Activated CD8-positive, alpha-beta memory T cell treated with anti-CD3 and anti-CD28 coated beads for 48 hours (primary cell): ENCODE measurements around the gene SLC47A2.
"Not testable (repeated sequence)": the region's sequence is repeated elsewhere in the genome, so short reads cannot be mapped to it uniquely, and the experiment has no call there.

Source experiments
- DNase-seq, 3 experiments: peaks; one replicate each; pipeline ENCODE4 v3.0.0-alpha.2; 2020; ENCODE audit warnings: low read depth in 2 of 3, low spot score in 2 of 3

The SLC47A2 gene

DNA sequence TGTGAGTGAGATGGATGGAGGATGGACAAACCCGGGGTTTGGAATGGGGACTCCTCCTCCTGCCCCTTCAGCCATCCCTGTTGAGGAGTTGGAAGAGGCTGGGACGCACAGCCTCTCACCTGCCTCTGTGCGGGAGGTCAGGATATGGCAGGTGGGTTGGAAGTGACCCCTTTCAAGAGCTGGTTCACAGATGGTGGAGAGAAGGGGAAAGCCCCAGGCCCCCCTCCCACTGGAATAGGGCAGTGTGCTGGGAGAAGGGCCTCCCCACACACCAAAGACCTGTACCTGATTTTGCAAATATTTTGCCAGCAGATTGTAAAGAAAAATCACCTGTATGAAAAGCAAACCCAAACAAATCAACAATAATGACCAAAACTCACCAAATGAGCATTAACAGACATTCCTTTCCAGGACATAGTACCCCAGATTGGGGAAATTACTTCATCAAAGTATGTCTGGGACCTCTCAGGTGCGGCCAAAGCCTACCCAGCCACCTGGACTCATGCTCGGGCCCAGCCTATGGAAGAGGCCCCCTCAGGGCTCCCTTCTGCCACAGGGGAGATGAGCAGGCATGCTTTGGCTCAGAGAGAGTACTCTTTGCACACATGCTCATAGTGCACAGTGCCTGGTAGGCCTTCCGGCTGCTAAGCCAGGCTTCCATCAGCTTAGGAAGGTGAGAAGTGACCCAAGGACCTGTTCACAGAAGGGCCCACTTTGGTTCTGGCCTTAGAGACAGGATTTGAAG, 7.8 kb downstream of the SLC47A2 start:
- no peak for DNase-seq

GRCh38 chr17:19707728-19708221, 8.6 kb downstream of the SLC47A2 start:
- no peak for DNase-seq

GRCh38 chr17:19706791-19707727, 9.3 kb downstream of the SLC47A2 start:
- DNase-seq: no peak

DNA sequence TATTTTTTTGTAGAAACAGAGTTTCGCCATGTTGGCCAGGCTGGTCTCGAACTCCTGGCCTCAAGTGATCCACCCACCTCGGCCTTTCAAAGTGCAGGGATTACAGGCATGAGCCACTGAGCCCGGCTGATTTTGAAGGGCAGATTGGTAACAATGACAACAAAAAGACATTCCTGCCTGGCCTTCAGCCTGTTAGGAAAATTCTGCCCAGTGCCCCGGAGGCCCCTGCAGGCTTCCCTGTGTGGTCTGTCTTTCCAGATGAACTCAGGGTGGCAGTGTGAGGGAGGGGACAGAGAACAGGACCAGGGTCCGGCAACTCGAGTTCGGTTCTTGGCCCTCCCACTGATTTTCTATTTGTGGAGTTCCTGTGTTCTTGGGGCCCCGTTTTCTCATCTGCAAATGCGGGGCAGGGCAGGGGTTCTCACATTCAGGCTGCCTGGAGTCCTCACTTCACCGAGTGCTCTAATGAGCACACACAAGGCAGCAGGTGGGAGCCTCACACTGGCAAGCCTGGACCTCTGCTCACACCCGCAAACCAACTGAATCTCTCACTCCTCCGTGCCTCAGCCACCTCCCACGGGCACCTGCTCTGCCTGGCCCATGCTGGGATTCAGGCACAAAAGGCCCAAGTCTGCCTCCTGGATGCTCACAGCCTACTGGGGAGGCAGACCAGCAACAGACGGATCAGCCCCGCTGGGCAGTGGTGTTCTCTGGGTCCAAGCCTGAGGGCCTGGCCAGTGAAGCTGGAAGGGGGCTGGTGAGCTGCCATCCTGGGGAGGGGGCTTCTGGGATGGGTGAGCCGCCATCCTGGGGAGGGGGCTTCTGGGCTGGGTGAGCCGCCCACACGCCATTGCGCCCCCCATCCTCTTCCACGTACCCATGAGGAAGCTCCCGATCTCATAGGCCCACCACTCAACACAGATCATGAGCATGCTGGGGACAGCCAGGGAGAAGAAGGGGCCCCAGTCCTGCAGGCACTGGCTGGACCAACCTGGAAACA, 10.3 kb downstream of the SLC47A2 start:
- DNase-seq: no peak

- DNase-seq: no peak
Measured at GRCh38 chr17:19705201-19705600, 11.2 kb downstream of the SLC47A2 start.

GRCh38 chr17:19703828-19704613, 12.4 kb downstream of the SLC47A2 start:
- no peak for DNase-seq

- DNase-seq: no peak
Measured at GRCh38 chr17:19703106-19703827, 13.1 kb downstream of the SLC47A2 start.

DNA sequence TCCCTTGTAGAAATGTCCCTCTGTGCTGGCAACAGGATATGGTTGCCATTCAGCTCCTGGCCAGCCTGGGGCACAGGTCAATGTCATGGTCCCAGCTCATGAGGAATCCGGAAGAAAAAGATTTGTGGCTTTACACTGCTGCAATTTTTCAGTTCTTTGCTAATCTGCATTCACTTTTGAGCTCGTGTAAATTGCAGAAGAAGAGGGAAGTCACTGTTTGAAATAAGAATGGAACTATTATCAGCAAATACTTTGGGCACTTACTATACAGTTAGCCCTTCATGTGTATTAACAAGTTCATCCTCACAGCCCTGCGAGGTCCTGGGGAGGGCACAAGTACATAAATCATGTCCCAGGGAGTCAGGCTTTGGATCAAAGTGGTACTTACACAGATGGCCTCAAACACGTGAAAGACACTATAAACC, 14.2 kb downstream of the SLC47A2 start:
- no peak for DNase-seq

- no peak for DNase-seq
Measured at GRCh38 chr17:19686400-19687090, 29.8 kb downstream of the SLC47A2 start.

DNA sequence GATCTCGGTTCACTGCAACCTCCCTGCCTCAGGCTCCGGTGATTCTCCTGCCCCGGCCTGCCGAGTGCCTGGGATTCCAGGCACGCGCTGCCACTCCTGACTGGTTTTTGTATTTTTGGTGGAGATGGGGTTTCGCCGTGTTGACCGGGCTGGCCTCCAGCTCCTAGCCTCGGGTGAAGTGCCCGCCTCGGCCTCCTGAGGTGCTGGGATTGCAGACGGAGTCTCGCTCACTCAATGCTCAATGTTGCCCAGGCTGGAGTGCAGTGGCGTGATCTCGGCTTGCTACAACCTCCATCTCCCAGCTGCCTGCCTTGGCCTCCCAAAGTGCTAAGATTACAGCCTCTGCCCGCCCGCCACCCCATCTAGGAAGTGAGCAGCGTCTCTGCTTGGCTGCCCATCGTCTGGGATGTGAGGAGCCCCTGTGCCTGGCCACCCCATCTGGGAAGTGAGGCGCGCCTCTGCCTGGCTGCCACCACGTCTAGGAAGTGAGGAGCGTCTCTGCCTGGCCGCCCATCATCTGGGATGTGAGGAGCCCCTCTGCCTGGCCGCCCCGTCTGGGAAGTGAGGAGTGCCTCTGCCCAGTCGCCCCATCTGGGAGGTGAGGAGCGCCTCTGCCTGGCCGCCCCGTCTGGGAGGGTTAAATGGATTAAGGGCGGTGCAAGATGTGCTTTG, 31.3 kb downstream of the SLC47A2 start:
- not testable (repeated sequence) for DNase-seq

DNA sequence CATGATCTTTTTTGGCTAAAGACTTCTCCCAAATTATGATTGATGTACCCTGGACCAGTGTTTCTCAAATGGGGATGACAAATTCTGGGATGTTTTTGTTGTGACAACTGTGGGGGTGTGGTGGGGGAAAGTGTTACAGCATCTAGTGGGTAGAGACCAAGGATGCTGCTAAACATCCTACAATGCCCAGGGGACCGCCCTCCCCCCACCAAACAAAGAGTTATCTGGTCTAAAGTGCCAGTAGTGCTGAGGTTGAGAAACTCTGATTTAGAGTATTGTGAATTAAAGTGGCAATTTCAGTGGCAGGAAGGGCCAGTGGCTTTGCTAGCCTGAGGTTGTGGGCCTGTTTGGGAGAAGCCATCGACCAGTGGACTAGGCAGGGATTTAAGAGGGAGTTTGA, 33.3 kb downstream of the SLC47A2 start:
- DNase-seq: no peak

DNA sequence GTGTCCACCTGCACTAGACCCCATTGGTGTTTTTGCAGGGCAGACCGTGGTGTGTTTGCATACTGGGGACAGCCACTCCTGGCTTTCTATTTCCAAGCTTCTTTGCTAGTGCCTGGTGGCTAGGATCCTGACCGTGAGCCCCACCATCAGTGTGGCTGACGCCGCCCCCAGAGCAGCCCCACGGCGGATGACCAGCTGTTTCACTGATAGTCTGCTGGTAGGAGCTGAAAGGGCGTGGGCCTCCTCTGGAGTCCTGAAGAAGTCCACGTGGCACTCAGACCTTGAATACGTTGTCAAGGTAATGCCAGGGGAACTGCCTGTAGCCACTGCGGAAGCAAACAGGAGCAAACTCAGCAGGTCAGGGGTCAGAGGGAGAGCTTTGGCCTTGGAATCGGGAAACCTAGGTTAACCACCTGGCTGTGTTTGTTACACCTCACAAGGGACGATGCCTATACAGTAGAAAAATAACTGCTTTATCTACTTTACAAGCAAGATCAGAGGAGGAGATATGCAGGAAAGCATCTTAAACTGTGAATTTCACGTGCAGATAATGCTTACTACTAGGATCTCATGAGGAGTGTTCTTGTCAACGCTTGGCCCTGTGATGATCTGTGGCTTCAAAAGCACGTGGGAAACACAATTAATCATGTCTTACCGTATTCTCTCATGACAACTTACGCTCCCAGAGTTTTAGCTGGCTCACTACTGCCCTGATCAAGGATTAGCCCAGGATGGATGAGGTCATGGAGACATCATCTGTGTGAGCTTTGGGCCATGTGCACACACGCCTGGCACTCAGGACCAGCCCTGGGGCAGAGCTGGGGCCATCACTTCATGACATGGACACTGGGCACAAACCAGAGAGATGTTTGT, 37.6 kb downstream of the SLC47A2 start:
- DNase-seq: no peak

DNA sequence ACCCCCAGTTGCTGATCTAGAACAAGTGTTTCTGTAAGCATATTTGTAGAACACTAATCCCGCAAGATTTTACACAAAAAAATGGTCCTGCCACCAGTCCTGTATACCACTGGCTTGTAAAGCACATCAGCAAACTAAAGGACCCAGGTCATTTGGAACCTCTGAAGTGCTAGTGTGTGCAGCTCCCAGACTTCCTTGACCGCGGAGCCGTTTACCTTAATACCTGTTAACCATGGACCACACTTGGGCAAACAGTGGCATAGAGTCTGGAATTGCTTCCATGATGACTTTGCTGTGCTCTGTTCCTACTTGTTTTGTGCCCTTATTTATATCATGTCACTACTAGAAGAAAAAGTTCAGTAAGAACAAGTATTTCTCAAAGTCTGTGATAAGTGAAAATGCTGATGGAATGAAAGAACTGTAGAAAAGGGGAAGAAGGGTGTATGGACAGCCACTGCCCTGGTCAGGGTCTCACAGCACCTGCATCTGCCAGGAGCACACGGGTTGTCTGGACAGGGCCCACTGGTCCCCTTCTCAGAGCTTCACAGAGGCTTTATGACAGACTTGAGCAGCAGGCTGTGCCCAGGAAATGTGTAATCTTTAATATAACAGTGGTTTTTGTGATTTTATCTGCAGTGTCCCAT, 38.5 kb downstream of the SLC47A2 start:
- DNase-seq: no peak

GRCh38 chr17:19676896-19677295, 39.5 kb downstream of the SLC47A2 start:
- DNase-seq: no peak

GRCh38 chr17:19673623-19674022, 42.8 kb downstream of the SLC47A2 start:
- no peak for DNase-seq

GRCh38 chr17:19672009-19672750, 44.2 kb downstream of the SLC47A2 start:
- no peak for DNase-seq
